ENCODE measurements around the gene BLACAT1.

BLACAT1 gene

GRCh38 chr1:205502992-205503391, 47.1 kb upstream of the BLACAT1 start:
- no peaks in the 10 kb centered on the region for H3K36me3 ChIP-seq (replicated peaks; ENCODE audit: low read depth, low read length)
- no peaks in the 10 kb centered on the region for H4K20me1 ChIP-seq (ENCODE audit: insufficient read depth, low read length)
- H3K9me3 ChIP-seq (ENCODE audit: insufficient read depth, low read length): no peaks in the 10 kb centered on the region
- H3K79me2 ChIP-seq (ENCODE audit: low read length): no peaks in the 10 kb centered on the region
- H2AFZ ChIP-seq (ENCODE audit: low read depth, low read length): no peak overlapping the region
- no peak overlapping the region for H3K4me2 ChIP-seq (ENCODE audit: low read length)
- no peak overlapping the region for H3K27ac ChIP-seq (ENCODE audit: low read length)
- H3K9ac ChIP-seq (ENCODE audit: low read length): no peak overlapping the region
- no peak for TF ChIP-seq EZH2phosphoT487 (IDR thresholded peaks at IDR 0.05; ENCODE audit: low read depth)
- TF ChIP-seq CTCF (IDR thresholded peaks at IDR 0.05; ENCODE audit: low read depth, low read length): no peak
- H3K4me1 ChIP-seq (ENCODE audit: low read length): peaks cover 28% of the 10 kb centered on the region
- 0 out of 2 replicates have a peak, but pooled peaks cover 14% of the 10 kb centered on the region for H3K27me3 ChIP-seq (ENCODE audit: low read depth, low read length)
- H3K4me3 ChIP-seq (ENCODE audit: low read length): no peak overlapping the region

- Histone ChIP-seq H2AFZ (ENCODE audit: low read depth, low read length) (no peak overlapping the region), H3K9me3 (ENCODE audit: insufficient read depth, low read length) (no peaks in the 10 kb centered on the region), H4K20me1 (ENCODE audit: insufficient read depth, low read length) (no peaks in the 10 kb centered on the region), H3K4me3 (ENCODE audit: low read length) (no peak overlapping the region), H3K4me2 (ENCODE audit: low read length) (no peak overlapping the region), H3K79me2 (ENCODE audit: low read length) (no peaks in the 10 kb centered on the region), H3K27ac (ENCODE audit: low read length) (no peak overlapping the region), H3K27me3 (ENCODE audit: low read depth, low read length) (peaks cover 19% of the 10 kb centered on the region; the same call in 1 of the 2 replicates), H3K36me3 (replicated peaks; ENCODE audit: low read depth, low read length) (no peaks in the 10 kb centered on the region), H3K4me1 (ENCODE audit: low read length) (peaks cover 21% of the 10 kb centered on the region), H3K9ac (ENCODE audit: low read length) (no peak overlapping the region)
- TF ChIP-seq CTCF (IDR thresholded peaks at IDR 0.05; ENCODE audit: low read depth, low read length) (no peak), EZH2phosphoT487 (IDR thresholded peaks at IDR 0.05; ENCODE audit: low read depth) (no peak)
Observed at GRCh38 chr1:205502111-205502810, 46.4 kb upstream of the BLACAT1 start.

GRCh38 chr1:205500240-205501233, 44.7 kb upstream of the BLACAT1 start:
- Histone ChIP-seq H3K79me2 (ENCODE audit: low read length) (no peaks in the 10 kb centered on the region), H4K20me1 (ENCODE audit: insufficient read depth, low read length) (no peaks in the 10 kb centered on the region), H3K27me3 (ENCODE audit: low read depth, low read length) (peaks cover 14% of the 10 kb centered on the region; the same call in 1 of the 2 replicates), H3K4me2 (ENCODE audit: low read length) (no peak overlapping the region), H3K4me1 (ENCODE audit: low read length) (peaks cover 15% of the 10 kb centered on the region), H3K27ac (ENCODE audit: low read length) (no peak overlapping the region), H3K9me3 (ENCODE audit: insufficient read depth, low read length) (no peaks in the 10 kb centered on the region), H3K9ac (ENCODE audit: low read length) (no peak overlapping the region), H3K4me3 (ENCODE audit: low read length) (no peak overlapping the region), H3K36me3 (replicated peaks; ENCODE audit: low read depth, low read length) (no peaks in the 10 kb centered on the region), H2AFZ (ENCODE audit: low read depth, low read length) (no peak overlapping the region)
- TF ChIP-seq CTCF (IDR thresholded peaks at IDR 0.05; ENCODE audit: low read depth, low read length): no peak
- no peak for TF ChIP-seq EZH2phosphoT487 (IDR thresholded peaks at IDR 0.05; ENCODE audit: low read depth)

GRCh38 chr1:205499789-205500188, 43.9 kb upstream of the BLACAT1 start:
- no peak overlapping the region for H3K4me3 ChIP-seq (ENCODE audit: low read length)
- peaks cover 10% of the 10 kb centered on the region; the same call in 1 of the 2 replicates for H3K27me3 ChIP-seq (ENCODE audit: low read depth, low read length)
- no peaks in the 10 kb centered on the region for H3K79me2 ChIP-seq (ENCODE audit: low read length)
- H3K9ac ChIP-seq (ENCODE audit: low read length): no peak overlapping the region
- peaks cover 14% of the 10 kb centered on the region for H3K4me1 ChIP-seq (ENCODE audit: low read length)
- H3K4me2 ChIP-seq (ENCODE audit: low read length): no peak overlapping the region
- H2AFZ ChIP-seq (ENCODE audit: low read depth, low read length): no peak overlapping the region
- no peak overlapping the region for H3K27ac ChIP-seq (ENCODE audit: low read length)
- H3K36me3 ChIP-seq (replicated peaks; ENCODE audit: low read depth, low read length): no peaks in the 10 kb centered on the region
- no peak for TF ChIP-seq CTCF (IDR thresholded peaks at IDR 0.05; ENCODE audit: low read depth, low read length)
- TF ChIP-seq EZH2phosphoT487 (IDR thresholded peaks at IDR 0.05; ENCODE audit: low read depth): no peak
- H4K20me1 ChIP-seq (ENCODE audit: insufficient read depth, low read length): no peaks in the 10 kb centered on the region
- no peaks in the 10 kb centered on the region for H3K9me3 ChIP-seq (ENCODE audit: insufficient read depth, low read length)

Data from OCI-LY3 (cell line).